Omental fat pad (tissue), 4 donors: ENCODE results near the gene BAHCC1. TPM values are rescaled to one million over a fixed set of nuclear protein-coding genes. Genes with fewer than 3 reads are reported as not detected.

Source experiments
- ATAC-seq: fragments of 150-250 bp; one replicate; pipeline ENCODE4 v1.9.1; 2016; ENCODE audit warnings: mild to moderate bottlenecking, moderate library complexity; ENCODE audit not compliant: low FRiP score
- DNase-seq: peaks from one replicate; pipeline ENCODE4 v3.0.0-alpha.2; 2019; ENCODE audit warnings: low spot score
- total RNA-seq, 4 donors: library from RNA; depleted of rRNA; stranded (reverse); fragments of >200 nt; gene quantifications; one replicate each; pipeline ENCODE4 v1.1.0, GENCODE V29; 2016
- TF ChIP-seq, protein P1 (sequence below), 3 donors: fragments of 450-650 bp; IDR thresholded peaks; one replicate each; pipeline ENCODE4 v1.5.1; 2016 to 2017; ENCODE audit warnings: antibody characterized with exemption in 3 of 3, mild to moderate bottlenecking in 3 of 3, moderate library complexity in 2 of 3

Gene BAHCC1
- total RNA-seq: 10 to 100 TPM in 1 of 4 donors, 1 to 10 TPM in 3; 4.8 to 20.8 (median 7.1) TPM

DNA sequence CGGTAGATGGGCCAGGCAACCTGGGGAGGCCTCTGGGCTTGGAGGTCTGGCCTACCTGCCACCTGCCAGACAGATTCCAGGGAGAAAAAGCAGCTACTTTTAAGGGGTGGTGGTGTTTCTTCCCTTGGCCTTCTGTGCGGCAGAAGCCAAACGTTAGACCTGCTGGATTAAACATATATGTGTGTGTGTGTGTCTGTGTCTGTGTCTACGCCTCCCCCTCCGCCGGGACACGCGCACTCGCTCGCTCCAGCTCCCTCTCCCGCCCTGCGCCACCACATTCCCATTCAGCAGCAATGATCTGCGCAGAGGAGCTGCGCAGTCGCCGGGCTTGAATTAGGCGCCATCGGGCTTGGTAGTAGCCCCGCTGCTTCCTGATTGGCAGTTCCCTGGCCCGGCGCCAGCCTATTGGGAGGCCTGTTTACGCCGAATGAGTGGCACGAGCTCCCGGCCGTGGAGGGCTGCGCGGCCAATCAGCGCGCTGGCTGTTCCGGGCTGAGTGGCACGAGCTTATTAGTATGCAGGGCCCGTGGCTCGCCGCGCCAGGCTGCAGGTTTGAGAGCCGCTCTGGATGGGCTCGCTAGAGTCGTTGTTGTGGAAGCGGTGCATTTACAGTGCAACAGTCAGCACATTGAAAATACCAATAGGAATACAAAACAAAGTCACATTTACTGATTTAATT lies at the start of gene BAHCC1:
TSS of gene BAHCC1 (plus strand) at position 537 of the 679 bp plus-strand sequence. CDS start 4,283 bp downstream, outside the sequence.
- ATAC-seq (peak; percentile 85), DNase-seq (peak; percentile 100)
- TF ChIP-seq, protein P1, sequence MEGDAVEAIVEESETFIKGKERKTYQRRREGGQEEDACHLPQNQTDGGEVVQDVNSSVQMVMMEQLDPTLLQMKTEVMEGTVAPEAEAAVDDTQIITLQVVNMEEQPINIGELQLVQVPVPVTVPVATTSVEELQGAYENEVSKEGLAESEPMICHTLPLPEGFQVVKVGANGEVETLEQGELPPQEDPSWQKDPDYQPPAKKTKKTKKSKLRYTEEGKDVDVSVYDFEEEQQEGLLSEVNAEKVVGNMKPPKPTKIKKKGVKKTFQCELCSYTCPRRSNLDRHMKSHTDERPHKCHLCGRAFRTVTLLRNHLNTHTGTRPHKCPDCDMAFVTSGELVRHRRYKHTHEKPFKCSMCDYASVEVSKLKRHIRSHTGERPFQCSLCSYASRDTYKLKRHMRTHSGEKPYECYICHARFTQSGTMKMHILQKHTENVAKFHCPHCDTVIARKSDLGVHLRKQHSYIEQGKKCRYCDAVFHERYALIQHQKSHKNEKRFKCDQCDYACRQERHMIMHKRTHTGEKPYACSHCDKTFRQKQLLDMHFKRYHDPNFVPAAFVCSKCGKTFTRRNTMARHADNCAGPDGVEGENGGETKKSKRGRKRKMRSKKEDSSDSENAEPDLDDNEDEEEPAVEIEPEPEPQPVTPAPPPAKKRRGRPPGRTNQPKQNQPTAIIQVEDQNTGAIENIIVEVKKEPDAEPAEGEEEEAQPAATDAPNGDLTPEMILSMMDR (IDR thresholded peaks at IDR 0.05): no peak

DNA sequence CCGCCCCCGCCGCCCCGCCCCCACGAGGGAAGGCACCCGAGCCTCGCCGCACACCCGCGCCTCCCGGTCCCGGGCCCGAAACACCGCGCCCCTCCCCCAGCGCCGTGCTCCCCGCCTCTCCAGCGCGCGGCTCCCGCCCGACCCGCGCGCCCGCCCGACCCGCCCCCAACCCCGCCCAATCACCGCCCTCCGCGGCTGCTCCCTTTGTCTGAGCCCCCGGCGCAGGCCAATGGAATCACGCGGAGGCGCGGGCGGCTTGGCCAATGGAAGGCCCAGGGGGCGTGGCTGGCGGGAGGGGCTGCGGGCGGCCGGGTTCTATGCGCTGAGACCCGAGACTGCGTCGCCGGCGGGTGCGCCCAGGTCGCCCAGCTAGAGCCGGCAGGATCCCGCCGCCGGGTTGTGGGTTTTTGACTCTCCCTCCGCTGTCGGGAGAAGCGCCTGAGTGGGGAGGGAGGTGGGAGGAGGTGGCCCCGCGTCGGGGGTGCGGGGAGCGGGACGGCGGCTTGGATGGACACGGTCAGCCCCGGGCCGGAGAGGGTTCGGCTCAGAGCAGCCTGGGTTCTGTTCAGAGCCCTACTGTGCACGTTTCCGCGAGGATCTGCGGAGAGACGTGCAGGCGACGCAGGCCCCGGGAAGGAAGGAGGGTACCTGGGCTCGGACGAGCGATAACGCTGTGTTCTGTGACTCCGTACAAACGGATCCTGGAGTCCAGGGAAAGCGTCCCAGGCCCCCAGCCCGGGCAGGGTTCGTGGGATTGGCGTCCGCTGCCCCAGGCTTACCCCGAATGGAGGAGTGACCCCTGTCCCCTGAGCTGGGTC lies 49.0 kb upstream of the BAHCC1 start:
- TF ChIP-seq, protein P1 (IDR thresholded peaks at IDR 0.05): no peak
- ATAC-seq (peak; percentile 86), DNase-seq (peak; percentile 93)

DNA sequence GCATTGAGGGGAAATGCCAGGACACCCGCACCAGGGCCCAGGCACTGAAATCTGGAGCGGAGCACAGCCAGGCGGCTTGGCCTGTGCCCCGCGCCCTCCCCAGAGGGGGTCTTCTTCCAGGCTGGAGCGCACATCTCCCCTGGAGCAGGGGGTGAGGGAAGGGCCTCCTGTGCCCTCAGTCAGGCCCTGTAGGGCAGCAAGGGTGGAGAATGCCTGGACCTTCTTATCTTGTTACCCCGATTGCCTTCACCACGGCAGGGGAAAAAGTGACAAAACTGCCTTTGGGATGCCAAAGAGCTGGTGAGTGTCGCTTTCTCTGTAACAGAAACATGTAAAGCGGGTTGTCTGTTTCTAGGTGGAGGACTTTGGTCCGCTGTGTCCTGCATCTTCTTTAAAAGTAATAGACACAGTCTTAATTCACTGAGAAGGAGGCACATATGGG lies 48.3 kb upstream of the BAHCC1 start:
- no peak for ATAC-seq
- DNase-seq: no peak
- TF ChIP-seq, protein P1 (IDR thresholded peaks at IDR 0.05): no peak

DNA sequence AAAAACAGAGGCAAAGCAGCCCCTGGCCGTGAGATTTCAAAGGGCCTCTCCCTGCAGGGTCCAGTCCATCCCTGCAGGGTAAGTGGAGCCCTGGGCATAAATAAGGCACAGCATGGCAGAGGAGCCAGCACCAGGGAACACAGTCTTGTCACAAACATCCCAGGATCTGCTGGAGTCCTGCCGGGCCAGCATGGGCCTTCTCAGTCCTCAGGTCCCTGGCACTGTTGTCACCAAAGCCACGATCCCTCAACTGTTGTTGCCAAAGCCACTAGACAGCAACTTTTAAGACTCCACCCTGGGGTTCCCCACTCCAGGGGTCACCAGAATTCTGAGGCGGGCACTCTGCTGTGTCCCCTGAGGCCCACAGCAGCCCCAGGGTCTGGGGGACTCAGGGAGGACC lies 47.8 kb upstream of the BAHCC1 start:
- TF ChIP-seq, protein P1 (IDR thresholded peaks at IDR 0.05): no peak
- ATAC-seq: no peak
- DNase-seq: no peak

DNA sequence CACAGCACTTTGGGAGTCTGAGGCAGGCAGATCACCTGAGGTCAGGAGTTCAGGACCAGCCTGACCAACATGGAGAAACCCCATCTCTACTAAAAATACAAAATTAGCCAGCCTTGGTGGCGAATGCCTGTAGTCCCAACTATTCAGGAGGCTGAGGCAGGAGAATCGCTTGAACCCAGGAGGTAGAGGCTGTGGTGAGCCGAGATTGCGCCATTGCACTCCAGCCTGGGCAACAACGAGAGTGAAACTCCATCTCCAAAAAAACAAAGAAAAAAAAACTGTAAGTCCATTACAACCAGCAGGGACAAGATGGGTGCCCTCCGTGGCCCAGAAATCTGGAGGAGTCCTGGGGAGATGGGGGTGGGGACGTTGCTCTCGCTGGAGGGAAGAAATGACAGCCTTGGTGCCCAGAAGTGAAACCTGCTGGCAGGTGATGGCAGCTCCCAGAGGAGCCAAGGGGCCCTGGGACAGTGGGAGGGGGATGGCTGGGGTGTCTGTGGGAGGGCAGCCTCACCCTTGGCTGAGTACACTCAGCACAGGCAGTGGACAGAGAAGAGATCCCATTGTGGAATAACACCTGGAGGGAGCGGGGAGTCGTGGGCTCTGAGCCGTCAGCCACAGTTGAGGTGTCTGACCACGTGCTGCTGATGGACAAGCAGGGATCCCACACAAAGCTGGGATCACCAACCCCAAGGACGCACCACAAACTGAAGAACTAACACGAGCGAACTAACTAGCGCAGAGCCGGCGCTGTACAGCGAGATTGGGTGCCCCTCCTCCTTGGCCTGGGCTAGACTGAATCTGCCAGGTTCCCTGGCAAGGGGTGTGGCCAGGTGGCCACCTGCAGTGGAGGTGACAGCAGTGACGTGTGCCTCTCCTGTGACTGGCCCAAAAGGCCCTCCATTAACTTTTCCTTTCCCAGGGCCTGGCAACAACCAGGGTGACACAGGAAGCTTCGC lies 46.9 kb upstream of the BAHCC1 start:
- DNase-seq (no peak), ATAC-seq (no peak)
- TF ChIP-seq, protein P1 (IDR thresholded peaks at IDR 0.05): no peak
